Heart right ventricle (tissue), 16 donors: ENCODE measurements around the gene SF3A1. TPM values are rescaled to one million over a fixed set of nuclear protein-coding genes. Genes with fewer than 3 reads are reported as not detected.

ENCODE experiments used
- ATAC-seq, 8 donors: fragments of 200-7000 bp; cut with Tn5 transposase; one replicate each; pipeline ENCODE4 v1.9.1; 2020; ENCODE audit warnings: mild to moderate bottlenecking in 8 of 8, moderate library complexity in 8 of 8, moderate number of reproducible peaks in 1 of 8
- DNase-seq, 2 donors: peaks; one replicate each; pipeline ENCODE4 v3.0.0-alpha.2; 2020
- H3K27ac ChIP-seq, 10 donors: fragments of 200-600 bp; sonication (generic) in 2 of 10; one replicate each; pipeline versions ENCODE4 v1.5.0 to v1.8.0; 2020 to 2022; ENCODE audit warnings: mild to moderate bottlenecking in 3 of 10
- H3K27me3 ChIP-seq, 7 donors: fragments of 200-600 bp; one replicate each; pipeline ENCODE4 v1.8.0; 2021 to 2022; ENCODE audit warnings: mild to moderate bottlenecking in 2 of 7
- H3K36me3 ChIP-seq, 9 donors: fragments of 200-600 bp; sonication (generic) in 1 of 9; one replicate each; pipeline versions ENCODE4 v1.5.0 to v1.8.0; 2020 to 2022; ENCODE audit warnings: mild to moderate bottlenecking in 2 of 9
- H3K4me1 ChIP-seq, 9 donors: fragments of 200-600 bp; sonication (generic) in 1 of 9; one replicate each; pipeline versions ENCODE4 v1.5.0 to v1.8.0; 2020 to 2022; ENCODE audit warnings: mild to moderate bottlenecking in 4 of 9
- H3K4me3 ChIP-seq, 10 donors: fragments of 200-600 bp; sonication (generic) in 2 of 10; one replicate each; pipeline versions ENCODE4 v1.5.0 to v1.8.0; 2020 to 2022; ENCODE audit warnings: mild to moderate bottlenecking in 7 of 10, moderate library complexity in 2 of 10
- H3K9me3 ChIP-seq, 11 donors: fragments of 200-600 bp in 10 of 11; sonication (generic) in 2 of 11; one replicate each; pipeline versions ENCODE4 v1.5.0 to v1.8.0; 2013 to 2022; ENCODE audit warnings: mild to moderate bottlenecking in 2 of 11, control low read depth in 1 of 11, moderate library complexity in 1 of 11
- CTCF ChIP-seq, 9 donors: fragments of 200-600 bp; sonication (generic) in 2 of 9; IDR thresholded peaks; one replicate each; pipeline versions ENCODE4 v1.5.0 to v1.8.0; 2021 to 2022; ENCODE audit warnings: antibody characterized with exemption in 9 of 9, mild to moderate bottlenecking in 5 of 9, moderate library complexity in 1 of 9
- WGBS, 2 donors: extraction: QIAGEN DNeasy Blood & Tissue Kit; methylation state at CpG; one replicate each; pipeline ENCODE4 v1.1.7; 2013; ENCODE audit warnings: inconsistent platforms in 1 of 2; 5-methylcytosine and 5-hydroxymethylcytosine counted together
- intact Hi-C, 10 donors: fragments of 100-400 bp; cut with DNase I; formaldehyde crosslinking; loops; one replicate each; pipeline versions ENCODE4 v1.11.1 to v1.14.2; 2022
- polyA plus RNA-seq, 2 donors: library from polyadenylated mRNA; stranded (reverse); fragments of 200-250 nt; gene quantifications; one replicate each; pipeline ENCODE4 v1.2.3, GENCODE V29; 2013
- total RNA-seq, 10 donors: library from RNA; stranded (reverse); fragmentation: NEBNext Ultra II Directional in 3 of 10; extraction: Animal tissue kit (Norgen Biotek cat#: 25700) in 3 of 10; gene quantifications; one replicate each; pipeline versions ENCODE4 v1.2.1 to v1.2.4, GENCODE V29; 2021 to 2023
- donor health status: Arrhythmogenic right ventricular cardiomyopathy.
- donor health status: ischemic (EF 13 %, LVEDD 7.1; RV severe dilation, severe dysfunction).
- donor health status: healthy with polysubstance abuse.
- donor health status: DM: no; HTN: yes; CAD: no.
- donor health status: DM: no; HTN: no; CAD: no.
- donor health status: ischemic (EF 25% LVEDD 6.9; RV normal size, moderate dysfunction).
- donor health status: ischemic (EF 25% LVEDD 5.7; RV mildly dilated, moderate dysfunction).
- donor health status: healthy.
- donor health status: DM: yes; HTN: yes; CAD: no.
- donor health status: Ischemic cardiomyopathy.
- donor health status: ischemic (EF 35%, LVEDD 5.7; RV mildly dilated, moderate dysfunction).
- donor health status: nonischemic (EF 11% LVEDD 7.7; RV severe dilation, severe dysfunction).
- donor health status: DM: yes; HTN: yes; CAD: no.
- donor health status: PGD.
- donor health status: ischemic (EF 29% LVEDD 5.4; RV normal size, mild dysfunction).
- donor health status: nonischemic (EF 23%, LVEDD 6.1; RV moderate dilation, normal function).

Gene SF3A1
- total and polyA plus RNA-seq, 12 donors, result 13.2 to 132 (median 103) TPM

GRCh38 chr22:30333707-30334087, 23.0 kb downstream of the SF3A1 start:
- intact Hi-C loops, result no loop called here

GRCh38 chr22:30332994-30333706, 23.5 kb downstream of the SF3A1 start:
- DNase-seq, result no peak
- WGBS, 2 donors, result 89 to 92% methylated on average over 2 of the region's 2 CpGs
- peaks cover 0 to 19% (median 11%) of the 10 kb centered on the region in 9 donors for H3K4me1 ChIP-seq
- no peak overlapping the region for H3K27ac ChIP-seq
- no peak for ATAC-seq
- peaks cover 5 to 91% (median 59%) of the 10 kb centered on the region in 9 donors for H3K36me3 ChIP-seq
- intact Hi-C loops, result no loop called here
- no peak for TF ChIP-seq CTCF (IDR thresholded peaks at IDR 0.05)
- no peak overlapping the region for H3K4me3 ChIP-seq
- H3K9me3 ChIP-seq, result no peaks in the 10 kb centered on the region
- no peaks in the 10 kb centered on the region for H3K27me3 ChIP-seq

More at GRCh38 chr22:30333707-30334087, 23.0 kb downstream of the SF3A1 start:
- Histone ChIP-seq H3K27me3 (no peaks in the 10 kb centered on the region), H3K36me3 (peaks cover 8 to 96% (median 65%) of the 10 kb centered on the region in 9 donors), H3K27ac (no peak overlapping the region), H3K4me1 (peaks cover 0 to 23% (median 11%) of the 10 kb centered on the region in 9 donors), H3K4me3 (no peak overlapping the region), H3K9me3 (no peaks in the 10 kb centered on the region)
- TF ChIP-seq CTCF (IDR thresholded peaks at IDR 0.05), result no peak
- 94 to 97% methylated on average over 3 of the region's 3 CpGs for WGBS, 2 donors
- ATAC-seq (no peak), DNase-seq (no peak)

- intact Hi-C loops, result no loop called here
Observed at GRCh38 chr22:30332551-30332950, 24.1 kb downstream of the SF3A1 start.

More at GRCh38 chr22:30332551-30332950, 24.1 kb downstream of the SF3A1 start:
- DNase-seq (no peak), ATAC-seq (no peak)
- no peak for TF ChIP-seq CTCF (IDR thresholded peaks at IDR 0.05)
- Histone ChIP-seq H3K36me3 (peaks cover 0 to 85% (median 53%) of the 10 kb centered on the region in 9 donors), H3K9me3 (no peaks in the 10 kb centered on the region), H3K4me1 (peaks cover 0 to 13% (median 6%) of the 10 kb centered on the region in 9 donors), H3K4me3 (no peak overlapping the region), H3K27ac (no peak overlapping the region), H3K27me3 (no peaks in the 10 kb centered on the region)
- WGBS, 2 donors, result 80 to 84% methylated on average over 5 of the region's 5 CpGs
